Subcutaneous abdominal adipose tissue (tissue), 5 donors: ENCODE data around the gene THSD8.
A peak's percentile ranks its signal among the peaks of the same experiment; 100 is the strongest.
"Not testable (repeated sequence)": the region's sequence is repeated elsewhere in the genome, so short reads cannot be mapped to it uniquely, and the experiment has no call there.

Experiments
- H3K27ac ChIP-seq: one replicate; pipeline ENCODE4 v1.7.0; 2013; ENCODE audit warnings: low read depth, mild to moderate bottlenecking, inconsistent platforms, low read length, moderate library complexity
- H3K27me3 ChIP-seq, 5 donors: one replicate each; pipeline ENCODE4 v1.7.0; 2013; ENCODE audit warnings: low read length in 5 of 5, inconsistent platforms in 1 of 5; ENCODE audit not compliant: control insufficient read depth in 5 of 5, insufficient read depth in 4 of 5
- H3K36me3 ChIP-seq, 5 donors: one replicate each; pipeline ENCODE4 v1.7.0; 2013; ENCODE audit warnings: low read length in 5 of 5; ENCODE audit not compliant: control insufficient read depth in 5 of 5, insufficient read depth in 5 of 5
- H3K4me1 ChIP-seq, 5 donors: one replicate each; pipeline ENCODE4 v1.7.0; 2013; ENCODE audit warnings: low read length in 5 of 5, mild to moderate bottlenecking in 3 of 5, moderate library complexity in 1 of 5; ENCODE audit not compliant: control insufficient read depth in 5 of 5, insufficient read depth in 5 of 5
- H3K4me3 ChIP-seq, 5 donors: one replicate each; pipeline ENCODE4 v1.7.0; 2013; ENCODE audit warnings: low read length in 5 of 5, low read depth in 1 of 5
- H3K9ac ChIP-seq, 5 donors: one replicate each; pipeline ENCODE4 v1.7.0; 2013; ENCODE audit warnings: low read length in 5 of 5, mild to moderate bottlenecking in 4 of 5, moderate library complexity in 3 of 5
- H3K9me3 ChIP-seq, 5 donors: one replicate each; pipeline ENCODE4 v1.7.0; 2013; ENCODE audit warnings: low read length in 5 of 5; ENCODE audit not compliant: control insufficient read depth in 5 of 5
- donor health status: healthy.
- donor health status: healthy.
- donor health status: healthy.
- donor health status: healthy.
- donor health status: healthy.

THSD8 gene

DNA sequence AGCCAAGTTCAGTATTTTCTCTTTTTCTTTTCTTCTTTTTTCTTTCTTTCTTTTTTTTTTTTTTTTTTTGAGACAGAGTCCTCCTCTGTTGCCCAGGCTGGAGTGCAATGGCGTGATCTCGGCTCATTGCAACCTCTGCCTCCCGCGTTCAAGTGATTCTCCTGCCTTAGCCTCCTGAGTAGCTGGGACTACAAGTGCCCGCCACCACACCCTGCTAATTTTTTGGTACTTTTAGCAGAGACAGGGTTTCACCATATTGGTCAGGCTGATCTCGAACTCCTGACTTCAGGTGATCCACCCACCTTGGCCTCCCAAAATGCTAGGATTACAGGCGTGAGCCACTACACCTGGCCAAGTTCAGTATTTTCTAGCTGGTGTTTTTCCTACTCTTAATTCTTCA is 4.3 kb upstream of the THSD8 start:
- peaks cover 0 to 28% (median 15%) of the 10 kb centered on the region in 5 donors for H3K36me3 ChIP-seq

DNA sequence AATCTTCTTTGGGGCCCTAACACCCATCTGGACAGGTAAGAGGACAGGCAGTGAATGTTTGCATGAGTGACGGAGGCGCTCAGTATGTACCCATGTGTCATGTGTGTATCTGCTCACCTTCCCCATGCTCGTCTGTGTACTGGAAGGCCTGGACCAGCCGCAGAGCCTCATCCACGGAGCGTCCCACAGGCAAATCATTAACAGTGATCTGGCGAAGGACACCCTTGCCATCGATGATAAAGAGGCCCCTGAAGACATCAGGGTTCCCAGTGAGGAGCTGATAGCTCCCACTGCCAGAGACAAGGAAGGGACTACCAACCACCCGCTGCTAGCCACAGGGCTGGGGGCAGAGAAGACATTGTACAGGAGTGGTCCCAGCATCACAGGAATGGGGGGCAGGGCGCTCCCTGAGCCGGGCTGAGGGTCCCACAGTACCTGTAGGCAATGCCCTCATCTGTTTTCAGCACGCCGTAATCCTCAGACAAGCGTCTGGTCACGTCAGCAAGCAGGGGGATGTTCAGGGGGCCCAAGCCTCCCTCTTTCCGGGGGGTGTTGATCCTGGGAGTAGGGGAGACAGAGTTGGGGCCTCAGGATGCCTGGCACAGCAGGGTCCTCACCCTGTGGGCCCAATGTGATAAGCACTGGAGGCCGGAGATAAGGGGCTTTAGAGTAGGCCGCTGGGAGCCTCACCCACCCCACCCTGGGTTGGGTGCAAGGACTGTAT is 2.0 kb upstream of the THSD8 start:
- Histone ChIP-seq H3K4me1 (peaks cover 10 to 39% (median 35%) of the 10 kb centered on the region in 5 donors), H3K9ac (peak overlapping the region in 1 of 5 donors; percentile 94), H3K27me3 (no peaks in the 10 kb centered on the region), H3K9me3 (no peaks in the 10 kb centered on the region), H3K4me3 (no peak overlapping the region), H3K27ac (no peak overlapping the region), H3K36me3 (peaks cover 0 to 28% (median 15%) of the 10 kb centered on the region in 5 donors)

More for the DNA sequence above, 4.3 kb upstream of the THSD8 start:
- H3K27ac ChIP-seq, H3K27me3 ChIP-seq, H3K9me3 ChIP-seq, H3K4me3 ChIP-seq, H3K9ac ChIP-seq: not testable (repeated sequence)
- H3K4me1 ChIP-seq, result peaks cover 10 to 43% (median 38%) of the 10 kb centered on the region in 5 donors

DNA sequence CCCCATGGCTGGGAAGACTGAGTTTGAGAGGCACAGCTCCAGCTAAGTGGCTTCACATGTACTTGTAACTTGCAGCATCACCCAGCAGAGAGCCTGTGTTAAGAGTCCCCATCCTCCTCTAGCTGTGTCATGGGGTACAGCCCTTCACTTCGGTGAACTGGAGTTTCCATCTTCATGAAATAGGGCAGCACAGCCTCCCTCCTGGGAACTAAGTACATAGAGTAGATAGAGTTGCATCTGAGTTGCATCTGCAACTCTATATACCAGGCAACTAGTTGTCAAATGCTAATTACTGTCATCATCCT is 1.5 kb upstream of the THSD8 start:
- Histone ChIP-seq H3K36me3 (peaks cover 0 to 28% (median 15%) of the 10 kb centered on the region in 5 donors), H3K4me3 (peak overlapping the region; percentile 67 to 97 (median 94)), H3K9me3 (no peaks in the 10 kb centered on the region), H3K4me1 (peaks cover 10 to 39% (median 35%) of the 10 kb centered on the region in 5 donors), H3K27me3 (no peaks in the 10 kb centered on the region), H3K27ac (no peak overlapping the region), H3K9ac (peak overlapping the region in 3 of 5 donors; percentile 56 to 94 (median 92))

DNA sequence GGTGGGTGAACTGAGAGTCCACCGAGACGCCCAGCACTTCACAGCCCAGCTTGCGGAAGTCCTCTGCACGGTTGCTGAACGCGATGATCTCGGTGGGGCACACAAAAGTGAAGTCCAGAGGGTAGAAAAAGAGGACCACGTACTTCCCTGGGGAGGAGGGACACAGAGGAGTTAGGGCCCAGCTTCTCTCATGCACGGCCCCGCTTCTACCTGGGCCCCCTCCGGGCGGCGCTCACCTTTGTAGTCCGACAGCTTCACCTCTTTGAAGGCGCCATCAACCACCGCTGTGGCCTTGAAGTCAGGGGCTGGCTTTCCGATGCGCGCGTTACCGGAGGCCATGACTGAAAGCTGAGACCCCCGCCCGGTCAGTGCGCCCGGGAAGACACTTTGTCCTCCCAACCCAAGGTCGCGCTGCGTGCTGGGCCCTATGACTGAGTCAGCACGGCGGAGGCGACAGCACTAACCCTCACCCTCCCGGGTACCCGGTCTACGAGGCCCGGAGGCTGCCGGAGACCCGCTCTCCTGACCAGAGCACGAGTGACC is 875 bp upstream of the THSD8 start:
- Histone ChIP-seq H3K9ac (peak overlapping the region; percentile 56 to 94 (median 85)), H3K4me1 (peaks cover 10 to 38% (median 34%) of the 10 kb centered on the region in 5 donors), H3K27ac (peak overlapping the region; percentile 60), H3K27me3 (no peaks in the 10 kb centered on the region), H3K4me3 (peak overlapping the region; percentile 67 to 97 (median 94)), H3K36me3 (peaks cover 0 to 28% (median 15%) of the 10 kb centered on the region in 5 donors), H3K9me3 (no peaks in the 10 kb centered on the region)

DNA sequence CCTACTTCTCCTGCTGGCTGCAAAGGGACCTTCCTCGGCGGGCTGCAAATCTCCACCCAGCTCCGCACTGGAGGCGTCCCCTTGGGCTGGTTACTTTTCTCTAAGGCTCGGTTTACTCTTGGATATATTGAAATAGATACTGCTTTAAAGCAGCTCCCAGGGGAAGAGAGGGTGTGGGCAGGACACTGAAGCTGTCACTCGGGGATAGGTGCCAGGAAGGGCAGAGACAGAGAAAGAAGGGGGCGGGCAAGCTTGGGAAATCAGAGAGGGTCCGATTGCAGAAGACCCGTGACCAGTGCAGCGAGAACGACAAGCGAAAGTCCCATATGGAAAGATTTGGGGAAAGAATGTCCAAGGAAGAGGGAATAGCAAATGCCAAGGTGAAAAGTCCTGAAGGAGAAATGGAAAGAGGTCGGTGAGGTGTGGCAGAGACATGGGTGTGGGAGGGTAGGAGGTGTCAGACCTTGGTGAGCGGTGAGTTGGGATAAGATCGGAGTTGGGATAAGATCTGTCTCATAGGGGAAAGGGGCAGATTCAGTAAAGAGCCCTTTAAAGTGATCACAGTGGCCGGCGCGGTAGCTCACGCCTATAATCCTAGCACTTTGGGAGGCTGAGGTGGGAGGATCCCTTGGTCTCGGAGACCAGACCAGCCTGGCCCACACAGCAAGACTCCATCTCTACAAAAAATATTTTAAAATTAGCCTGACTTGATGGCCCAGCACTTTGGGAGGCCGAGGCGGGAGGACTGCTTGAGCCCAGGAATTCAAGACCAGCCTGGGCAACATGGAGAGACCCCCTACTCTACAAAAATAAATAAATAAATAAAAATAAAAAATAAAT is 618 bp downstream of the THSD8 start:
- Histone ChIP-seq H3K9ac (peak overlapping the region in 4 of 5 donors; percentile 63 to 94 (median 88)), H3K27ac (no peak overlapping the region), H3K4me3 (peak overlapping the region; percentile 79 to 97 (median 94)), H3K27me3 (no peaks in the 10 kb centered on the region), H3K9me3 (no peaks in the 10 kb centered on the region), H3K36me3 (peaks cover 0 to 19% (median 12%) of the 10 kb centered on the region in 5 donors), H3K4me1 (peaks cover 11 to 45% (median 43%) of the 10 kb centered on the region in 5 donors)

DNA sequence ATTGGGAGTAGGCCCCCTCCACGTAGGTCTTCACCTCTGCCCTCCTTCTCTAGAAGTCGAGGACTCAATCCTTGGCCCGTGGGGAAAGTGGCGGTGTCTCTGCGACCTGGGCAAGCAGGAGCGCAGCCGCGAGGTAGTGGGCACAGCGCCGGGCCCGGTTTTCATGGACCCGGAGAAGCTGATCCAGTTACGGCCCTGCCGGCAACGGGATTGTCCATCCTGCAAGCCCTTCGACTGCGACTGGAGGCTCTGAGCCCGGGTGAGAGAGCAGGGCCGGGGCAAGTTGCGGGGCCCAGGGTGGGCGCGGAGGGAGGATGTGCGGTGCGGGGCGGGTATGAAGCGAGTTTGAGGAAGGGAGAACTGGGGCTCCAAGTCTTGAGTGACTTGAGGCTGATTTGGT is 2.2 kb downstream of the THSD8 start:
- Histone ChIP-seq H3K4me1 (peaks cover 11 to 45% (median 43%) of the 10 kb centered on the region in 5 donors), H3K9ac (no peak overlapping the region), H3K36me3 (peaks cover 0 to 15% (median 10%) of the 10 kb centered on the region in 5 donors), H3K4me3 (no peak overlapping the region), H3K27ac (no peak overlapping the region), H3K9me3 (no peaks in the 10 kb centered on the region), H3K27me3 (no peaks in the 10 kb centered on the region)

DNA sequence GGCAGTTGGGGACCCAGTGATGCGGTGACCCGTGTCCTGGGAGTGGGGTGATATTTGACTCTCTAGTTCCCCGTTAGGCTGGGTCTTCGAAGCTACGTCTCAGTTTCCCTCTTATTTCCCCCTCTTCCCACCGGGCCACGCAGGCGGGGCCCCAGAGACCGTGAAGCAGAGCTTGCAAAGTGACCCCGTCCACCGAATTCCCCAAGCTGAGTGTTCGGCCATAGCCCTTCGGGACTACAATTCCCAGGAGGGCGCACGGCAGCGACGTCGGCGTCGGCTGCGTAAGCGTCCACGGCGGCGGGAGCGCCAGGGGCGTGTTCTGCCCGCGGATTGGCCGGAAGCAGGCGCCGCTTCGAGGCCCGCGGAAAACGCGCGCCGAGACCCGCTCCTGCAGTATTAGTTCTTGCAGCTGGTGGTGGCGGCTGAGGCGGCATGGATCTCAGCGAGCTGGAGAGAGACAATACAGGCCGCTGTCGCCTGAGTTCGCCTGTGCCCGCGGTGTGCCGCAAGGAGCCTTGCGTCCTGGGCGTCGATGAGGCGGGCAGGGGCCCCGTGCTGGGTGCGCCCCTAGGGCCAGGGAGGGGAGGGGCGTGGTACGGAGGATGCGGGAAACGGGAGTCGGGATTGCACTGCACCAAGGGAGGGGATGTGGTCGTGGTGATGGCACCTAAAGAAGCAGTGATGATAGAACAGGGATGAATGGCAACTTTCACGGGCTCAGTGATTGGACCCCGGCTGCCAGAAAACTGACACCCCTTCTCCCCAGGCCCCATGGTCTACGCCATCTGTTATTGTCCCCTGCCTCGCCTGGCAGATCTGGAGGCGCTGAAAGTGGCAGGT is 4.6 kb downstream of the THSD8 start, which contains the start of gene RNASEH2A:
TSS of gene RNASEH2A (plus strand) at position 343 of the 840 bp plus-strand sequence. CDS start at position 433, 90 bp downstream.
- Histone ChIP-seq H3K9me3 (no peaks in the 10 kb centered on the region), H3K27ac (peak within 1 kb of the TSS; percentile 30), H3K36me3 (peaks cover 0 to 10% (median 3%) of the 10 kb centered on the region in 5 donors), H3K9ac (peak within 1 kb of the TSS; percentile 38 to 90 (median 78)), H3K4me1 (peaks cover 3 to 29% (median 27%) of the 10 kb centered on the region in 5 donors), H3K27me3 (no peaks in the 10 kb centered on the region), H3K4me3 (peak within 1 kb of the TSS; percentile 71 to 81 (median 75))

DNA sequence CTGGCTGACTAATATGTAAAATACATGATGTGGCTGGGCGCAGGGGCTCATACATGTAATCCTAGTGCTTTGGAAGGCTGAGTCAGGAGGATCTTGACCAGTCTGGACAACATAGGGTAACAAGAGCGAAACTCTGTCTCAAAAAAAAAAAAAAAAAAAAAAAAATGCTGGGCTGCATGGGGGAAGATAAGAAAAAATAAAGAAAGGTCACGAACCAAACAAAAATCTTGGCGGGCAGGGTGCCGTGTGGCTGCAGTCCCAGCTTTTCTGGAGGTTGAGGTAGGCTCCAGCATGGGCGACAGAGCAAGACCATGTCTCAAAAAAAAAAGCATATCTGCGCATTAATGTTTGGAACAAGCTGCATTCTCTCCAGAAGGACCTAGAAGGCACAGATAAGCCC is 13.2 kb downstream of the THSD8 start:
- peaks cover 0 to 16% (median 7%) of the 10 kb centered on the region in 5 donors for H3K36me3 ChIP-seq
- H3K9ac ChIP-seq, result no peak overlapping the region
- no peaks in the 10 kb centered on the region for H3K9me3 ChIP-seq
- no peak overlapping the region for H3K27ac ChIP-seq
- H3K4me1 ChIP-seq, result no peaks in the 10 kb centered on the region
- H3K4me3 ChIP-seq, result no peak overlapping the region
- H3K27me3 ChIP-seq, result no peaks in the 10 kb centered on the region

DNA sequence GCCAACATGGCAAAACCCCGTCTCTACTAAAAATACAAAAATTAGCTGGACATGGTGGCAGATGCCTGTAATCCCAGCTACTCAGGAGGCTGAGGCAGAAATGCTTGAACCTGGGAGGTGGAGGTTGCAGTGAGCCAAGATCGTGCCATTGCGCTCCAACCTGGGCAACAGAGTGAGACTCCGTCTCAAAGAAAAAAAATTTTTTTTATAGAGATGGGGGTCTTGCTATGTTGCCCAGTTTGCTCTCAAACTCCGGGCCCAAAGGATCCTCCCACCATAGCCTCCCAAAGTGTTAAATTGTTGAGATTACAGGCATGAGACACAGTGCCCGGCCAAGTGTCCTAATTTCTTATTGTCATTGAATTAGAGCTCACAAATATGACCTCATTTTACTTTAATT is 15.3 kb downstream of the THSD8 start:
- not testable (repeated sequence) for H3K4me1 ChIP-seq, H3K4me3 ChIP-seq, H3K27ac ChIP-seq, H3K9ac ChIP-seq, H3K9me3 ChIP-seq, H3K27me3 ChIP-seq, H3K36me3 ChIP-seq
